SK-N-SH treated with all-trans-retinoic acid at 6 μM for 48 hours (cell line): ENCODE data around the gene CORO7.

ENCODE experiments used
- ATAC-seq: fragments of 200-7000 bp; cut with Tn5 transposase; 3 replicates; pipeline ENCODE4 v1.9.1; 2020; ENCODE audit warnings: mild to moderate bottlenecking, moderate library complexity
- ARNTL ChIP-seq: fragments of 450-650 bp; formaldehyde crosslinking; IDR thresholded peaks from 2 replicates; pipeline ENCODE4 v1.5.0; 2020; ENCODE audit warnings: low read depth, mild to moderate bottlenecking, moderate library complexity, borderline replicate concordance
- BACH2 ChIP-seq: fragments of 250-450 bp; sonication (Bioruptor Pico); IDR thresholded peaks from 2 replicates; pipeline ENCODE4 v1.9.0; 2021; ENCODE audit warnings: mild to moderate bottlenecking, borderline replicate concordance
- CREB5 ChIP-seq: fragments of 250-450 bp; sonication (Bioruptor Pico); IDR thresholded peaks from 2 replicates; pipeline ENCODE4 v1.5.1; 2020; ENCODE audit warnings: low read depth, mild to moderate bottlenecking, moderate library complexity
- CSDC2 ChIP-seq: fragments of 250-450 bp; sonication (Bioruptor Pico); IDR thresholded peaks from 2 replicates; pipeline ENCODE4 v1.5.0; 2020; ENCODE audit warnings: mild to moderate bottlenecking, moderate library complexity
- CSRNP3 ChIP-seq: fragments of 250-450 bp; sonication (Bioruptor Pico); IDR thresholded peaks from 2 replicates; pipeline ENCODE4 v1.5.1; 2021; ENCODE audit warnings: mild to moderate bottlenecking, moderate library complexity
- ESRRG ChIP-seq: fragments of 250-450 bp; sonication (Bioruptor Pico); IDR thresholded peaks from 2 replicates; pipeline ENCODE4 v1.6.1; 2021; ENCODE audit warnings: mild to moderate bottlenecking
- GLIS3 ChIP-seq: fragments of 250-450 bp; sonication (Bioruptor Pico); IDR thresholded peaks from 2 replicates; pipeline ENCODE4 v1.5.0; 2020; ENCODE audit warnings: mild to moderate bottlenecking, moderate library complexity
- ISL1 ChIP-seq: fragments of 250-450 bp; sonication (Bioruptor Pico); IDR thresholded peaks from 2 replicates; pipeline ENCODE4 v2.1.2; 2022; ENCODE audit warnings: mild to moderate bottlenecking, moderate library complexity
- OSR1 ChIP-seq: fragments of 250-450 bp; sonication (Bioruptor Pico); IDR thresholded peaks from 2 replicates; pipeline ENCODE4 v1.8.0; 2022; ENCODE audit warnings: moderate library complexity, mild to moderate bottlenecking, inconsistent platforms
- PATZ1 ChIP-seq: fragments of 250-450 bp; sonication (Bioruptor Pico); IDR thresholded peaks from 2 replicates; pipeline ENCODE4 v1.8.0; 2020; ENCODE audit warnings: mild to moderate bottlenecking, moderate library complexity, borderline replicate concordance
- POU6F1 ChIP-seq: fragments of 250-450 bp; sonication (Bioruptor Pico); IDR thresholded peaks from 2 replicates; pipeline ENCODE4 v1.8.0; 2021; ENCODE audit warnings: low read depth, mild to moderate bottlenecking, moderate library complexity, borderline replicate concordance
- PPARA ChIP-seq: fragments of 250-450 bp; sonication (Bioruptor Pico); IDR thresholded peaks from 2 replicates; pipeline ENCODE4 v1.5.0; 2020; ENCODE audit warnings: mild to moderate bottlenecking, borderline replicate concordance
- SNAI2 ChIP-seq: fragments of 250-450 bp; sonication (Bioruptor Pico); IDR thresholded peaks from 2 replicates; pipeline ENCODE4 v1.5.0; 2020; ENCODE audit warnings: mild to moderate bottlenecking, moderate library complexity
- TOX ChIP-seq: fragments of 250-450 bp; sonication (Bioruptor Pico); IDR thresholded peaks from 2 replicates; pipeline ENCODE4 v1.8.0; 2021; ENCODE audit warnings: mild to moderate bottlenecking, moderate library complexity, borderline replicate concordance
- TSHZ2 ChIP-seq: fragments of 250-450 bp; sonication (Bioruptor Pico); IDR thresholded peaks from 2 replicates; pipeline ENCODE4 v1.5.0; 2020; ENCODE audit warnings: mild to moderate bottlenecking, moderate library complexity
- ZC3H10 ChIP-seq: fragments of 250-450 bp; sonication (Bioruptor Pico); IDR thresholded peaks from 2 replicates; pipeline ENCODE4 v1.5.1; 2021; ENCODE audit warnings: mild to moderate bottlenecking, moderate library complexity
- ZFP3 ChIP-seq: fragments of 250-450 bp; sonication (Bioruptor Pico); IDR thresholded peaks from 2 replicates; pipeline ENCODE4 v1.5.0; 2020; ENCODE audit warnings: mild to moderate bottlenecking, moderate library complexity
- ZFP30 ChIP-seq: fragments of 450-650 bp; formaldehyde crosslinking; IDR thresholded peaks from 2 replicates; pipeline ENCODE4 v1.5.0; 2022; ENCODE audit warnings: mild to moderate bottlenecking, moderate library complexity
- ZNF8 ChIP-seq: fragments of 450-650 bp; formaldehyde crosslinking; IDR thresholded peaks from 2 replicates; pipeline ENCODE4 v1.5.0; 2020; ENCODE audit warnings: mild to moderate bottlenecking, moderate library complexity

The CORO7 gene

GRCh38 chr16:4386951-4387565 lies 29.3 kb downstream of the CORO7 start:
- TF ChIP-seq TOX (CRISPR knock-in tag) (no peak), ZC3H10 (CRISPR knock-in tag) (no peak), BACH2 (CRISPR knock-in tag) (no peak), PATZ1 (CRISPR knock-in tag) (no peak), OSR1 (CRISPR knock-in tag) (no peak), ISL1 (CRISPR knock-in tag) (no peak), TSHZ2 (no peak), POU6F1 (no peak), ARNTL (CRISPR knock-in tag) (no peak), ZFP3 (CRISPR knock-in tag) (no peak), CREB5 (CRISPR knock-in tag) (no peak), CSDC2 (no peak), CSRNP3 (CRISPR knock-in tag) (no peak), SNAI2 (no peak), ZFP30 (CRISPR knock-in tag) (no peak), ESRRG (CRISPR knock-in tag) (no peak)
- no peak for ATAC-seq

- TF ChIP-seq ESRRG (CRISPR knock-in tag) (no peak), SNAI2 (no peak), ZC3H10 (CRISPR knock-in tag) (no peak), ZFP30 (CRISPR knock-in tag) (no peak), ARNTL (CRISPR knock-in tag) (no peak), TOX (CRISPR knock-in tag) (no peak), OSR1 (CRISPR knock-in tag) (no peak)
- peak; percentile 50 for ATAC-seq
Observed at GRCh38 chr16:4386451-4386805, 30.0 kb downstream of the CORO7 start.

GRCh38 chr16:4385789-4386450 lies 30.5 kb downstream of the CORO7 start:
- TF ChIP-seq OSR1 (CRISPR knock-in tag) (no peak), ZC3H10 (CRISPR knock-in tag) (no peak), ZNF8 (no peak), ISL1 (CRISPR knock-in tag) (no peak), PATZ1 (CRISPR knock-in tag) (no peak), BACH2 (CRISPR knock-in tag) (no peak), CREB5 (CRISPR knock-in tag) (no peak), PPARA (CRISPR knock-in tag) (no peak), ZFP3 (CRISPR knock-in tag) (no peak), POU6F1 (no peak), GLIS3 (no peak)
- TF ChIP-seq, all 23 proteins: peak for 0
- ATAC-seq: peak; percentile 19
